Muscle layer of colon (tissue), 2 donors: ENCODE results near the gene SLFN5.

Experiments
- H3K27ac ChIP-seq: one replicate; pipeline ENCODE4 v1.7.0; 2013; ENCODE audit warnings: low read depth, mild to moderate bottlenecking, low read length, moderate library complexity
- H3K27me3 ChIP-seq, 2 donors: one replicate each; pipeline ENCODE4 v1.7.0; 2013; ENCODE audit warnings: low read length in 2 of 2, mild to moderate bottlenecking in 2 of 2; ENCODE audit not compliant: insufficient read depth in 2 of 2, control insufficient read depth in 1 of 2
- H3K36me3 ChIP-seq: one replicate; pipeline ENCODE4 v1.7.0; 2013; ENCODE audit warnings: mild to moderate bottlenecking, low read length; ENCODE audit not compliant: insufficient read depth
- H3K4me1 ChIP-seq: one replicate; pipeline ENCODE4 v1.7.0; 2013; ENCODE audit warnings: mild to moderate bottlenecking, low read length; ENCODE audit not compliant: insufficient read depth
- H3K4me3 ChIP-seq, 2 donors: one replicate each; pipeline ENCODE4 v1.7.0; 2013; ENCODE audit warnings: low read length in 2 of 2, low read depth in 1 of 2, mild to moderate bottlenecking in 1 of 2, moderate library complexity in 1 of 2
- H3K9ac ChIP-seq: one replicate; pipeline ENCODE4 v1.7.0; 2013; ENCODE audit warnings: low read length
- H3K9me3 ChIP-seq: one replicate; pipeline ENCODE4 v1.7.0; 2013; ENCODE audit warnings: mild to moderate bottlenecking, low read length
- donor health status: abdominal sarcoma.
- donor health status: Adenocarcinoma of cecum.

Gene SLFN5

DNA sequence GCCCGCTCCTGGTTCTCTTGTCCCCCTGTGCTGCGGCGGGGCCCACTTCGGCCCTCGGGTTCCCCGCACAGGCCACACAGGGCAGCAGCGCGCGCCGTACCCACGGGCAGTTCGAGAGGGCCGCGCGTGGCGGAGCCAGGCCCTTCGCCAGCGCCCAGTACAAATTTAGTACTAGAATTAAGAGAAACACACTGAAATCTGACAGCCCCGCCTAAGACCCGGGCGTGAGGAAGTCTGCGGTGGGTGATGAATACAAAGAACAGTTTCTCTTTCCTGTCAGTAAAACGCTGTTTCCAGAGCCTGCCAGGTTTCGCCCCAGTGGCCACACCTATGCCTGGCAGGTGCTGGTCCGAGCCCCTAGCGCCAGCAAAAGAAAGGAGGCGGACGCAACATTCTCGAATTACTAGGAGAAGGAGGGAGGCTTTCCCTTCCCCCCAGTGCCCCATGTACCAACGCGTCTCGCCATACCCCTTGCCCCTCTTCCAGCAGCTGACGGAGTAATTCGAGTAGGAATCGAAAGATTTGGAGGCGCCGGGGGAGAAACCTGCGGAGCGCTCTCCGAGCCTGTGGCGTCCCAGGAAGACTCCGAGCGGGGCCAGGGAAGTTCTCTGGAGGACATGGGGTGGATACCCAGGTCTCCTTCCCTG is 591 bp upstream of the SLFN5 start:
- Histone ChIP-seq H3K27ac (peak overlapping the region; percentile 100), H3K36me3 (no peaks in the 10 kb centered on the region), H3K9ac (peak overlapping the region; percentile 55), H3K27me3 (no peaks in the 10 kb centered on the region), H3K9me3 (no peaks in the 10 kb centered on the region), H3K4me3 (peak overlapping the region; percentile 89 to 96), H3K4me1 (peaks cover 26% of the 10 kb centered on the region)

DNA sequence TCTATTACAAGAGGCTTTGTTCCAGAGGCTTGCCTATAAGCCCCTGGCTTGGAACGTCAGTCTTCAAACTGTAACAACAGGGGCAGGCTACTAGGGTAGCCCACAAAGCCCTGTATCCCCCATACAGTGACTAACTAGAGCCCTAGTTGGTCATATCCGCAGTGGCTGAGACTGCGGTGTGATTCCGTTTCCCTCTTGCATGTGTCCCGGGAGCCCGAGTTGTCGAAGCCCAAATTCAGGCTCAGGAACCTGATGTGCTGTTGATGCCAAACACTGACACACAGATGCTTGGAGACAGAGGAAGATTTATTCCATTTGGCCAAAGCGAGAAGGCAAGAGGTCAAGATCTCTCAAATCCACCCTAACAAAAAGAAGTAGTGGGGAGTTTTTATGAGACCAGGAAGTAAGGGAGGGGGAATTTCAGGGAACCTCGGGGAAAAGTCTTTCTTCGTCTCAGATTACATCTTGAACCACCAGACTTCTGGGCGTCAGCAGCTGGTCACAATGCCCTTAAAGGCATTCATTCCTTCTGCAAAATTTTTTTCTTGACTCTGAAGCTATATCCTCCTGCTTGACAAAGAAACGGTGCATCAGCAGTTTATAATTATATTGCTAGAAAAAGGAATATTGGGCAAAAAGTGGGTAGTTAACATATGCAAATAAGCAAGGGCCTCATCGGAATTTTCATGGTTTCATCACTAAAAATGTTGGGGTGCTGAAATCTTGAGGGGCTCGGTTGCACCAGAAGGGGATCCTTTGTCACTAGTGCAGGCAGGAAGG is 879 bp downstream of the SLFN5 start:
- Histone ChIP-seq H3K9ac (peak overlapping the region; percentile 93), H3K36me3 (peaks cover 7% of the 10 kb centered on the region), H3K27ac (peak overlapping the region; percentile 100), H3K9me3 (no peaks in the 10 kb centered on the region), H3K4me1 (peaks cover 26% of the 10 kb centered on the region), H3K4me3 (peak overlapping the region; percentile 89 to 96), H3K27me3 (no peaks in the 10 kb centered on the region)

DNA sequence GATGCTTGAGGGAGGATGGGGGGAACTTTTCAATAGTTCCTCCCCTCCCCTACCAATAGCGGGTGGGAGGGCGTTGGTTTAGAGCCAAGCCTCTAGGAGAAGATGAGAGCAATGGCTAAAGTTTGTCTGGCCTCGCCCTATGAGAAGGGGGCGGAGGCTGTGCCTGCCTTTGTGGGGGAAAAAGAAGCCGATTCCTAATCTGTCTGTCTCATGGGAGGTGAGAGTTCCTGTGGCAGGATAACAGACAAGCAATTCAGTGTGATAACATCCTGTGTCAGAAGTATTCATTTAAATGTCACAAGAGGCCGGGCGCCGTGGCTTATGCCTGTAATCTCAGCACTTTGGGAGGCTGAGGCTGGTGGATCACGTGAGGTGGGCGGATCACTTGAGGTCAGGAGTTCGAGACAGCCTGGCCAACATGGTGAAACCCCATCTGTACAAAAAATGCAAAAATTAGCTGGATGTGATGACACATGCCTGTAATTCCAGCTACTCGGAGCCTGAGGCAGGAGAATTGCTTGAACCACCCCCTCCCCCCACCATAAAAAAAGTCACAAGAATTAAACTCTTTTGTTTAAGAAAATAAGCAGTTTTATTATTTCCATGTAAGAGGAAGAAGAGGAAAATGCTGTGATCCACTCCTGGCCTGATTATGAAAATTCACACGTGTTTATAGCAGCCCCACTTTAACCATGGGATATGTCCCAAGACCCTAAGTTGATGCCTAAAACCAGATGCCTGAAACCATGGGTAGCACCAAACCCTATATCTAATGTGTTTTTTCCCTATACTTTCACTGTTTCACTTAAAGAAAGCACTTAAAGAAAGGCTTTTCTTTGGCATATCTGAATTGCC is 1.7 kb downstream of the SLFN5 start:
- H3K27ac ChIP-seq = peak overlapping the region; percentile 100
- H3K9me3 ChIP-seq = no peaks in the 10 kb centered on the region
- H3K36me3 ChIP-seq = peaks cover 7% of the 10 kb centered on the region
- H3K4me1 ChIP-seq = peaks cover 26% of the 10 kb centered on the region
- no peaks in the 10 kb centered on the region for H3K27me3 ChIP-seq
- H3K9ac ChIP-seq = peak overlapping the region; percentile 93
- H3K4me3 ChIP-seq = peak overlapping the region; percentile 12 to 89

DNA sequence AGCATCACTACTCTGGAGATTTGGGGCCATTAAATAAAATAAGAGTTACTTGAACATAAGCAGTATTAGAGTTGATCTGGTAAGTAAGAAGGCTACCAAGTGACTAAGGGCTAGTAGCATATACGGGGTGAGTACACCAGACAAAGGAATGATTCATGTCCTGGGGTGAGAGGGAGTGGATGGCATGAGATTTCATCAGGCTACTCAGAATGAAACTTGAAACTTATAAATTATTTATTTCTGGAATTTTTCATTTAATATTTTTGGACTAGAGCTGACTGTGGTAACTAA is 2.3 kb downstream of the SLFN5 start:
- H3K4me1 ChIP-seq = peaks cover 26% of the 10 kb centered on the region
- peak overlapping the region in 1 of 2 donors; percentile 89 for H3K4me3 ChIP-seq
- H3K27ac ChIP-seq = peak overlapping the region; percentile 100
- H3K27me3 ChIP-seq = no peaks in the 10 kb centered on the region
- peaks cover 7% of the 10 kb centered on the region for H3K36me3 ChIP-seq
- H3K9ac ChIP-seq = peak overlapping the region; percentile 14
- no peaks in the 10 kb centered on the region for H3K9me3 ChIP-seq

DNA sequence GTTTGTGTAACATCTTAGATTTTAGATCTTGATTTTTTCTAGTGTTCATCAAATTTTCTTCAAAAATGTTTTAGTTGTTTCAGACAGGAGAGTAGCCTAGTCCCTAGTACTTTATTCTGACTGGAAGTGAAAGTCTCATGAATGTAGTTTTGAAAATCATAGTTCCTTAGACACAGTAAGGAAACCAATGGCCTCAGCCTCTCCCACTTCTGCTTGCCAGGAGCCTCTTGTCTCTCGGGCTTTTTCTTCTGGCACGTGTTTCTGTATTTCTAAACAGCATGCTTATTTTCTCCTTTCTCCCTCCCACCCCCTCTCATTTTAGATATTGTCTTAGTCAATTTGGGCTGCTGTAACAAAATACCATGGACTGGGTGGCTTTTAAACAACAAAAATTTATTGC is 9.8 kb downstream of the SLFN5 start:
- no peak overlapping the region for H3K4me3 ChIP-seq
- peak overlapping the region; percentile 1 for H3K27ac ChIP-seq
- H3K27me3 ChIP-seq = no peaks in the 10 kb centered on the region
- no peak overlapping the region for H3K9ac ChIP-seq
- H3K4me1 ChIP-seq = peaks cover 35% of the 10 kb centered on the region
- H3K36me3 ChIP-seq = peaks cover 4% of the 10 kb centered on the region
- H3K9me3 ChIP-seq = no peaks in the 10 kb centered on the region

DNA sequence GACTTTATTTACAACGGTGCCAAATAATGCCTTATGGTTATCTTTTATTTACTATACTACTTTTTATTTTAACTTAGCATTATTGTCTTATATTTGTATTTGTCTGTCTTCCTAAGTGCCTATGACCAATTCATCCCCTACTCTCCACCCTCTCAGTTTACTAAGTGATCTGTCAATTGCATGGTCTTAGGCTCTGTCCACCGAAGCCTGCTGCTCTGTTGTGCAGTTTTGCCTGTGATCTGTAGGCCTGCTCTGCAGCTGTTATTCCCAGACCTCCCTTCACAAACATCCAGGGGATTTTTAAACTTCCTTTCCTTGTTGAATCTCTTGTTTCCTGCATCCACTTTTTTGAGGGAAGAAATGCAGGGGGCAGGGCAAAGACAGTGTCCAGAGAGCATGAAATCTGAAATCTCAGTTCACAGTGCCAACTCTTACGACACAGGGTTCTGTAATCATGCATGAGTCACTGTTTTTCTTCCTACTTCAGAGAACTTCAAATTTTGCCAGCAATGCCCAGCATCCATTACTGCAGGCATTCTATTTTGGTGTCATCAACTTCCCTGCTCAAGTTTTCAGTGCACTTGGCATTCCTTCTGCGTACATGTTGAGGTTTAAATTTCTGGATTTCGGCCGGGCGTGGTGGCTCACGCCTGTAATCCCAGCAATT is 11.4 kb downstream of the SLFN5 start:
- peak overlapping the region in 1 of 2 donors; percentile 0 for H3K4me3 ChIP-seq
- H3K27me3 ChIP-seq = no peaks in the 10 kb centered on the region
- H3K9me3 ChIP-seq = no peaks in the 10 kb centered on the region
- H3K9ac ChIP-seq = no peak overlapping the region
- peaks cover 51% of the 10 kb centered on the region for H3K4me1 ChIP-seq
- no peaks in the 10 kb centered on the region for H3K36me3 ChIP-seq
- no peak overlapping the region for H3K27ac ChIP-seq

DNA sequence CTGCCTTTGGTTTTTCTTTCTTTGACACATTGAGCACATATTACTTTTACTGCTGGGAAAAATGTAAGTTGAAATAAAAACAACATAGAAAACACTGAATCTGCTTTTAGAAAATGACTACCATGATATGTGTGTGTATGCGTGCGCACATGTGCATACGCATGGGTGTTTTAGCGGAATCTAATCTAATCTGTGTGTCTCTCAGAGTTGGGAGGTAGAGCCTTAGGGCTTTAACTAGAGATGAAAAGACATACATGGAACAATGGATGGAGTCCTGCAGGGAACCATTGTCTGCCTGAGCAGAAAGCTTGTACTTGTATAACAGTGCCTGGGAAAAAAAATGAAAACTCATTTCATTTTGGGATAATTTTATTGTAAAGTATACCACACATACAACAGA is 12.4 kb downstream of the SLFN5 start:
- H3K9me3 ChIP-seq = no peaks in the 10 kb centered on the region
- H3K27ac ChIP-seq = peak overlapping the region; percentile 31

DNA sequence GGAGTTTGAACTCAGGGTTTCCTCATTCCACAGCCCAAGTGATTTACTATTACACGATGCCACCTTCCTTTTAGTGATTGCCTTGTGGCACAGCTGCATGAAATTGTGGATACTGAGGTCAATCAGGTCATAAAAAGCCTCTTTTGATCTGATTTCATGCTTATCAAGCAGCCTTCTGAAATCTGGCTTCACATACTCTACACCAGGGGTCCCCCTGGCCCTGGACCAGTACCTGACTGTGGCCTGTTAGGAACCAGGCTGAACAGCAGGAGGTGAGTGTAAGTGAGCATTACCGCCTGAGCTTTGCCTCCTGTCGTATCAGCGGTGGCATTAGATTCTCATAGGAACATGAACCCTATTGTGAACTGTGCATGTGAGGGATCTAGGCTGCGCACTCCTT is 13.8 kb downstream of the SLFN5 start:
- no peaks in the 10 kb centered on the region for H3K27me3 ChIP-seq
- H3K4me1 ChIP-seq = peaks cover 54% of the 10 kb centered on the region
- H3K36me3 ChIP-seq = peaks cover 4% of the 10 kb centered on the region
- no peak overlapping the region for H3K9ac ChIP-seq
- peak overlapping the region; percentile 19 for H3K27ac ChIP-seq
- no peaks in the 10 kb centered on the region for H3K9me3 ChIP-seq
- H3K4me3 ChIP-seq = no peak overlapping the region

More for the DNA sequence above, 12.4 kb downstream of the SLFN5 start:
- H3K36me3 ChIP-seq = no peaks in the 10 kb centered on the region
- no peaks in the 10 kb centered on the region for H3K27me3 ChIP-seq
- H3K4me1 ChIP-seq = peaks cover 54% of the 10 kb centered on the region
- no peak overlapping the region for H3K9ac ChIP-seq
- H3K4me3 ChIP-seq = no peak overlapping the region

DNA sequence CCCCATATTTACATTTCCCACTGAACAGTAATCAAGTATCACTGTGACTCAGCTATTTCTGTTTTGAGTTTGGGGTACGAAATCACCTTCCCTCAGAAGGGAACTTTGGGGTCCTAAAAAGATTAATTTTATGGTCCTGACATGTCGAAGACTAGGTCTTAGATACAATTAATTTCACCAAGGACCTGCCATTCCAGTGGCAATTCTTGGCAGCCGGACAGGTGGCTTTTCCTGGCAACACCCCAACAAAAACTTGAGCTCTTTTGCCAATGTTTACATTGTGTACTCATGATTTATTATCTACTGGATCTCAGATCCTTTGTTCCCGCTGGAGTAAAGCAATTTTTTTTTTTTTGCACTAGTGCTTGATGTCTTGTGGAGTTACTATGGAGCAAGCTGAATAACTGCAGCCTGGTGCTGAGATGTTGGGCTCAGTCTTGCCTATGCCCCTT is 14.4 kb downstream of the SLFN5 start:
- H3K36me3 ChIP-seq = peaks cover 5% of the 10 kb centered on the region
- H3K27me3 ChIP-seq = no peaks in the 10 kb centered on the region
- H3K4me3 ChIP-seq = no peak overlapping the region
- no peak overlapping the region for H3K9ac ChIP-seq
- H3K27ac ChIP-seq = peak overlapping the region; percentile 19
- H3K9me3 ChIP-seq = no peaks in the 10 kb centered on the region
- peaks cover 54% of the 10 kb centered on the region for H3K4me1 ChIP-seq

DNA sequence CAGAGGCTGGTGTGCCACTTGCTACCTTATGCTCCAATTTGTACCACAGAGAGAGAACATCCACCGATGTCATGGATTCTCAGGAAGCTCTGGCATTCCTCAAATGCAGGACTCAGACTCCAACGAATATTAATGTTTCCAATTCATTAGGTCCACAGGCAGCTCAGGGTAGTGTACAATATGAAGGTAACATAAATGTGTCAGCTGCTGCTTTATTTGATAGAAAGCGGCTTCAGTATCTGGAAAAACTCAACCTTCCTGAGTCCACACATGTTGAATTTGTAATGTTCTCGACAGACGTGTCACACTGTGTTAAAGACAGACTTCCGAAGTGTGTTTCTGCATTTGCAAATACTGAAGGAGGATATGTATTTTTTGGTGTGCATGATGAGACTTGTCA is 16.1 kb downstream of the SLFN5 start:
- no peak overlapping the region for H3K9ac ChIP-seq
- no peak overlapping the region for H3K27ac ChIP-seq
- H3K4me3 ChIP-seq = no peak overlapping the region
- peaks cover 39% of the 10 kb centered on the region for H3K4me1 ChIP-seq
- peaks cover 5% of the 10 kb centered on the region for H3K36me3 ChIP-seq
- no peaks in the 10 kb centered on the region for H3K9me3 ChIP-seq
- H3K27me3 ChIP-seq = no peaks in the 10 kb centered on the region

DNA sequence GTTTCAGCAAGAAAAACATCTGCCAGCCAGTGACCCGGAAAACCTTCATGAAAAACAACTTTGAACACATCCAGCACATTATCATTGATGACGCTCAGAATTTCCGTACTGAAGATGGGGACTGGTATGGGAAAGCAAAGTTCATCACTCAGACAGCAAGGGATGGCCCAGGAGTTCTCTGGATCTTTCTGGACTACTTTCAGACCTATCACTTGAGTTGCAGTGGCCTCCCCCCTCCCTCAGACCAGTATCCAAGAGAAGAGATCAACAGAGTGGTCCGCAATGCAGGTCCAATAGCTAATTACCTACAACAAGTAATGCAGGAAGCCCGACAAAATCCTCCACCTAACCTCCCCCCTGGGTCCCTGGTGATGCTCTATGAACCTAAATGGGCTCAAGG is 22.2 kb downstream of the SLFN5 start:
- H3K27me3 ChIP-seq = no peaks in the 10 kb centered on the region
- peaks cover 28% of the 10 kb centered on the region for H3K36me3 ChIP-seq
- H3K4me1 ChIP-seq = no peaks in the 10 kb centered on the region
- H3K9me3 ChIP-seq = no peaks in the 10 kb centered on the region
- no peak overlapping the region for H3K27ac ChIP-seq
- H3K9ac ChIP-seq = no peak overlapping the region
- H3K4me3 ChIP-seq = no peak overlapping the region
